Breast epithelium (tissue), 4 donors: ENCODE data around the gene ATXN3L. TPM values are rescaled to one million over a fixed set of nuclear protein-coding genes. Genes with fewer than 3 reads are reported as not detected.

ENCODE experiments used
- DNase-seq, 2 donors: peaks; one replicate each; pipeline ENCODE4 v3.0.0-alpha.2; 2019; ENCODE audit warnings: low spot score in 2 of 2
- H3K27ac ChIP-seq, 2 donors: fragments of 200-600 bp; sonication (generic) in 1 of 2; one replicate each; pipeline ENCODE4 v1.5.1; 2016 to 2019; ENCODE audit warnings: mild to moderate bottlenecking in 1 of 2
- H3K27me3 ChIP-seq, 2 donors: fragments of 200-600 bp; sonication (generic) in 1 of 2; one replicate each; pipeline versions ENCODE4 v1.5.1 to v1.6.0; 2017 to 2019; ENCODE audit warnings: control low read depth in 1 of 2, mild to moderate bottlenecking in 1 of 2
- H3K36me3 ChIP-seq: fragments of 200-600 bp; one replicate; pipeline ENCODE4 v1.5.1; 2019
- H3K4me1 ChIP-seq, 2 donors: fragments of 200-600 bp; sonication (generic); one replicate each; pipeline ENCODE4 v1.5.1; 2016 to 2019; ENCODE audit warnings: control low read depth in 1 of 2
- H3K4me3 ChIP-seq, 3 donors: fragments of 200-600 bp; sonication (generic); 1 replicate in 2 of 3; 2 replicates in 1 of 3; pipeline ENCODE4 v1.5.1; 2016 to 2019; ENCODE audit warnings: mild to moderate bottlenecking in 3 of 3, moderate library complexity in 2 of 3
- H3K9me3 ChIP-seq, 2 donors: fragments of 200-600 bp; sonication (generic) in 1 of 2; one replicate each; pipeline ENCODE4 v1.5.1; 2016 to 2019; ENCODE audit warnings: control low read depth in 1 of 2
- CTCF ChIP-seq, 3 donors: fragments of 450-650 bp; IDR thresholded peaks; one replicate each; pipeline ENCODE4 v1.5.1; 2016 to 2017; ENCODE audit warnings: antibody characterized with exemption in 3 of 3, mild to moderate bottlenecking in 3 of 3, moderate library complexity in 3 of 3
- POLR2A ChIP-seq: fragments of 450-650 bp; IDR thresholded peaks from one replicate; pipeline ENCODE4 v1.6.1; 2016; ENCODE audit warnings: antibody characterized with exemption, mild to moderate bottlenecking, moderate library complexity
- POLR2AphosphoS5 ChIP-seq, 3 donors: sonication (generic); formaldehyde crosslinking; IDR thresholded peaks; one replicate each; pipeline ENCODE4 v1.6.1; 2017; ENCODE audit warnings: antibody characterized with exemption in 3 of 3
- intact Hi-C: fragments of 100-400 bp; cut with DNase I; formaldehyde crosslinking; loops from one replicate; pipeline ENCODE4 v1.15.1; 2023; ENCODE audit warnings: low total_unique reads
- total RNA-seq, 3 donors: library from RNA; depleted of rRNA; stranded (reverse); fragments of >200 nt; gene quantifications; one replicate each; pipeline ENCODE4 v1.1.0, GENCODE V29; 2016

ATXN3L gene
- total RNA-seq, 3 donors from 2014 or later = not detected

- intact Hi-C loops = no loop called here
- no peaks in the 10 kb centered on the region for H3K9me3 ChIP-seq
- no peaks in the 10 kb centered on the region for H3K4me1 ChIP-seq
- DNase-seq = no peak
- no peak overlapping the region for H3K27ac ChIP-seq
- no peak overlapping the region for H3K4me3 ChIP-seq
- TF ChIP-seq POLR2AphosphoS5 (IDR thresholded peaks at IDR 0.05) = no peak
- TF ChIP-seq CTCF (IDR thresholded peaks at IDR 0.05) = no peak
- no peak for TF ChIP-seq POLR2A
- no peaks in the 10 kb centered on the region for H3K36me3 ChIP-seq
- H3K27me3 ChIP-seq = peaks cover 0 to 34% of the 10 kb centered on the region in 2 donors
Measured at GRCh38 chrX:13345037-13345436, 25.2 kb upstream of the ATXN3L start.

GRCh38 chrX:13341491-13342101 lies 21.7 kb upstream of the ATXN3L start:
- DNase-seq = no peak
- Histone ChIP-seq H3K4me1 (no peaks in the 10 kb centered on the region), H3K36me3 (no peaks in the 10 kb centered on the region), H3K9me3 (no peaks in the 10 kb centered on the region), H3K4me3 (no peak overlapping the region), H3K27me3 (peaks cover 0 to 25% of the 10 kb centered on the region in 2 donors), H3K27ac (no peak overlapping the region)
- TF ChIP-seq CTCF (IDR thresholded peaks at IDR 0.05) (no peak), POLR2AphosphoS5 (IDR thresholded peaks at IDR 0.05) (no peak), POLR2A (no peak)
- intact Hi-C loops = no loop called here

GRCh38 chrX:13340182-13340791 lies 20.4 kb upstream of the ATXN3L start:
- Histone ChIP-seq H3K4me1 (no peaks in the 10 kb centered on the region), H3K36me3 (no peaks in the 10 kb centered on the region), H3K27me3 (peaks cover 0 to 27% of the 10 kb centered on the region in 2 donors), H3K9me3 (no peaks in the 10 kb centered on the region), H3K4me3 (no peak overlapping the region), H3K27ac (no peak overlapping the region)
- TF ChIP-seq POLR2A (no peak), CTCF (IDR thresholded peaks at IDR 0.05) (no peak), POLR2AphosphoS5 (IDR thresholded peaks at IDR 0.05) (no peak)
- no peak for DNase-seq
- intact Hi-C loops = no loop called here

- intact Hi-C loops = no loop called here
- Histone ChIP-seq H3K27me3 (peaks cover 0 to 23% of the 10 kb centered on the region in 2 donors), H3K27ac (no peak overlapping the region), H3K4me1 (no peaks in the 10 kb centered on the region), H3K36me3 (no peaks in the 10 kb centered on the region), H3K4me3 (no peak overlapping the region), H3K9me3 (no peaks in the 10 kb centered on the region)
- no peak for TF ChIP-seq POLR2A
- TF ChIP-seq CTCF (IDR thresholded peaks at IDR 0.05) = no peak
- TF ChIP-seq POLR2AphosphoS5 (IDR thresholded peaks at IDR 0.05) = no peak
- no peak for DNase-seq
Measured at GRCh38 chrX:13339607-13340006, 19.8 kb upstream of the ATXN3L start.

GRCh38 chrX:13338996-13339515 lies 19.2 kb upstream of the ATXN3L start:
- no peak overlapping the region for H3K4me3 ChIP-seq
- H3K27me3 ChIP-seq = peaks cover 0 to 23% of the 10 kb centered on the region in 2 donors
- TF ChIP-seq CTCF (IDR thresholded peaks at IDR 0.05) (no peak), POLR2A (no peak), POLR2AphosphoS5 (IDR thresholded peaks at IDR 0.05) (no peak)
- H3K4me1 ChIP-seq = no peaks in the 10 kb centered on the region
- H3K27ac ChIP-seq = no peak overlapping the region
- H3K36me3 ChIP-seq = no peaks in the 10 kb centered on the region
- no peaks in the 10 kb centered on the region for H3K9me3 ChIP-seq
- intact Hi-C loops = no loop called here
- no peak for DNase-seq
